AG20443 (cell line): ENCODE measurements around the gene GCC2.
"Not testable (repeated sequence)": the region's sequence is repeated elsewhere in the genome, so short reads cannot be mapped to it uniquely, and the experiment has no call there.

Source experiments
- DNase-seq: peaks from one replicate; pipeline ENCODE4 v3.0.0; 2012; ENCODE audit warnings: low spot score, mixed read lengths

The GCC2 gene

GRCh38 chr2:108524688-108525087 is 75.7 kb downstream of the GCC2 start:
- DNase-seq = not testable (repeated sequence)

GRCh38 chr2:108525258-108525657 is 76.3 kb downstream of the GCC2 start:
- not testable (repeated sequence) for DNase-seq

DNA sequence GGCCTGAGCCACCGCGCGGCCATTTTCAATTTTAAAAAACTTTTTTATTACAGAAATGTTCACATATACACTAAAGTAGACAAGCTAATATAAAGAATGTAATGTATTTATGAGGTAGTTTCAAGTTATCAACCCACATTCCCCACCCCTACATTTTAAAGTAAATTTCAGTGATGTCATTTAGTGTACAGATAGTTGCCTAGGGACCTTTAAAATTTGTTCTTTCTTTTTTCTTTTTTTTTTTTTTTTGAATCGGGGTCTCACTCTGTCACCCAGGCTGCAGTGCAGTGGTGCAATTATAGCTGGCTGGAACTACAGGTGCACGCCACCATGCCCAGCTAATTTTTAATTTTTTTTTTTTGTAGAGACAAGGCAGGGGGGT is 82.7 kb downstream of the GCC2 start:
- DNase-seq = no peak

GRCh38 chr2:108533832-108534583 is 85.0 kb downstream of the GCC2 start, which contains the start of gene LIMS1:
Gene LIMS1 (plus strand): TSS chr2:108534470. CDS start chr2:108534563, 93 bp downstream.
- peak; percentile 98 for DNase-seq

DNA sequence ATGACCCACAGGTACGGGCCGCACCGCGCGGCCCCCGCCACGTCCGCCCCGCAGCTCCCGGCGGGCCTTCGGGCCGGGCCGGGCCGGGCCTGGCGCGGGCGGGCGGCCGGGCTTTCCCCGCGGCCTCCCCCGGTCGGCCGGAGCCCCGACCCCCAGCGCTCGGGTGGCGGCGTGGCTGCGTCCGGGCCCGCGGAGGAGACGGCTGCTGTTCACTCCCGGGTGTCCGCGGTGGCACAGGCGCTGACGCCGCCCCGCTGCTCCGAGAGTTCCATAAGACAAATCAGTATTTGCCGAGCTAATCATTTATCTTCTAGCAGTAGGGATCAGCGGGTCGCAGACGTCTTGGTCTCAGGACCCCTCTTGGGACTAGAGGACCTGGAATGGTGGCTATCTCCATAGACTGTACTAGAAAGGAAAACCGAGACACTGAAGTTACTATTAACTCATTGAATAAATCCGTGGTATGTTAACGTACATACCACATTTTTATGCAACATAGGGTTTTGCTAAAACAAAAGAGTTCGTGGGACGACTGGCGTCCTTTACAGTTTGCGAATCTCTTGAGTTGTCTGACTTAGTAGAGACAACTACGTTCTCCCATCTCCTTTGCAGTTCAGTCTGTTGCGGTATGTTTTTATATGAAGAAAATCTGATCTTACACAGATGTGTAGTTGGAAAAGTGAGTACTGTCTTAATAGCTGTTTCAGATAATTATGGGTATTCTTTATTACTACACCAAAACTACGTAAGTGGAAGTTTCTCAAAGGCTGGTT is 85.8 kb downstream of the GCC2 start:
- peak; percentile 61 for DNase-seq

DNA sequence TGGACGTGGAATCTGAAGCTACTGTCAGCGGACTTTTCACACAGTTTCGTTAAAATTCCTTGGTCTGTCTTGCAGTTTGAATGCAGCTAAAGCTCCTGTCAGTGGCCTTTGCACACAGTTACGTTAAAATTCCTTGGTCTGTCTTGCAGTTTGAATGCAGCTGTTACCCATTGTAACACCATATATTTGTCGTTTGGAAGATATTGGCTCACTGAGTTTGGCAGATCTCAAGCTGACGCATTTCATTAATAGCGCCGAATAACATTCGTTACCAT is 86.3 kb downstream of the GCC2 start:
- no peak for DNase-seq

- DNase-seq = no peak
Observed at GRCh38 chr2:108536133-108536780, 87.3 kb downstream of the GCC2 start.

- DNase-seq = no peak
Observed at GRCh38 chr2:108536911-108537310, 87.9 kb downstream of the GCC2 start.

DNA sequence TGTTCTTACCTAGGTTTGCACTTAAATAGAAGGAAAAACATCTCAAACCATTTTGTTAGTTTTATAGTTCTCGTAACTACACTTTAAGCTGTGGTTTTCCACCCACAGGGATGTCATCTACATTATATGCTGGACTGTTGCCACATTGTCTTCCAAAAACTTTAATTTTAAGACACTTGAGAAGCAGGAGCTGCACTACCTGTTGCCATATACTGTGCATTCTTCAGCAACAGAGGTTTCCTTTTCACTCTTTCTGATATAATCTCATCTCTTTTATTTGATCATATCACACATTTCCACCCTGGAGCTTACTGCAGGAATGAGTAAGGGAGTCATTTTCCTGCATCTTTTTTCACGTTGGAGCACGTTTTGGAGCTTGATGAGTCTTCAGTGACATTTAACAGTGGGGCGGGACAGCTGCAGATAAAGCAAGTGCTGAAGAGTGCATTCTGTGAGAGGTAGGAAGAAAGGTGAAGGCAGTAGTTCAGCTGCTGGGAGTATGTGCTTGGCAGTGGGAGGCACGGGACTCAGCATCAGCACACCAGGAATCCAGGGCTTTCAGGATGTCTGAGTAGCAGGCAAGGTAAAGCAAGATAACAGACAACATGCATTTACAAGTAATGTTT is 89.1 kb downstream of the GCC2 start:
- DNase-seq = no peak

DNA sequence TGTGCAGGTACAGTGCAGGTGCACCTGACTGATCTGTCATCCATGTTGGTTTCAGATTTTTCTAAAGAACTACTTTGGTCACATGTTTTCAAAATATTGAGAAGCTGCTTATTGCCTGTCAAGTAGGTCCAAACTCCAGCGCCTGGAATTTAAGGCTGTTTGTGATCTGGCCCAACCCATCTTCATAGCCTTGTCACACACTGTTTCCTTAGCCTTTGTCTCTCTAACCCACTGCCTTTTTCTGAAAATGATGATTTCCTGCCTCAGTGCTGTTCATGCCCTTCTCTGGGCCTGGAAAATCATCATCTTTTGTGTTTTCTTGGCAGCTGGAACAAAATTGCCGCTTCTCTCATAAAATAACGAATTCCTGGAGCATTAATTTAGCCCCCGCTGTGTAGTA is 92.4 kb downstream of the GCC2 start:
- no peak for DNase-seq

DNA sequence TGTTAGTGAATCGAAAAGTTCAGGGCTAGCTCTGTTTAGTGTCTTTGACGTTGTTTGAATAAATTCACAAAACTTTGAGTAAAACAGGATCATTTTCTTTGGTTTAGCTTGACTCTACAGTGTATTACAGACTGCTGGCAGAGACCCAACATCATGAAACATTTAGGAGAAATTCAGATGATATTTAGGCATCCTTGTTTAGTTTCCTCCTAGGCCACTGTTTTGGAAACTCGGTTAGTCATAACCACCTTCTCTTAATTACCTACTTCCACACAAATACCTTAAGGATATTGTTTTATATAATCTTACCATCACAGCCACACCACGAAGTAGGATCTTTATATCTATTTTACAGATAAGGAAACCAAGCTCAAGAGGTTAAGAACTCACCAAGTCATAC is 93.1 kb downstream of the GCC2 start:
- DNase-seq = peak; percentile 42

GRCh38 chr2:108547606-108548005 is 98.6 kb downstream of the GCC2 start:
- no peak for DNase-seq

- DNase-seq = no peak
Observed at GRCh38 chr2:108548208-108549003, 99.4 kb downstream of the GCC2 start.

- no peak for DNase-seq
Observed at GRCh38 chr2:108552566-108552965, 103.6 kb downstream of the GCC2 start.

DNA sequence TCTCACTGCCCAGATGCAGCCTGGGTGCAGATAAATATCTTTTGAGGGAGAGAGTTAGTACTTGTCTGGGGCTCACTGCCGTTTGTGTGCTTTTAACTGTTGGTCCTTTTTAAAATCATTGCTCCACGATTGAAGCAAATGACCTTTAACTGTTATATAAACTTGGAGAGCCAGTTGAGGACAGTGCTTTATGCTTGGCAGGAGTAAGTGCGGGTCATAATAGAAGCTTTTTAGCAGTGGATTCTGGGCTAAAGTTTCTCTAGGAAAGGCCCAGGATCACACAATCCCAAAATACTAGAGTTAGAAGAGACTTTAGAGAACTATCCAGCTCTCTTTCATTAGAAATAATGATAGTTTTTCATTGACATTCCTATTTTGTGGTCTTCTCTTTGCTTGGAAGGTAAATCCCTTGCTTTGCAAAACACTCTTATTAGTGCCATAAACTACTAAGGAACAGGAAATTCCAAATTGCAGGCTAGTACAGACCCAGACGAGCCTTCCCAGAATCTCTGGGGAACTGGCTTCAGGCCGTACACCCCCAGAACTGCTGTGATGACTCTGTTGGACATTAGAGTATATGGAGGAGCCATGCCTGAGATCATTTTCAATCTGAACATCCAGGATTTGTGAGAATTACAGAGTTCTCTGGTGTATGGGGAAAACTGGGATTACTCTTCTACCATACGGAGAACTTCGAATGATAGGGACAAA is 104.4 kb downstream of the GCC2 start:
- no peak for DNase-seq

GRCh38 chr2:108554528-108554927 is 105.5 kb downstream of the GCC2 start:
- DNase-seq = no peak

DNA sequence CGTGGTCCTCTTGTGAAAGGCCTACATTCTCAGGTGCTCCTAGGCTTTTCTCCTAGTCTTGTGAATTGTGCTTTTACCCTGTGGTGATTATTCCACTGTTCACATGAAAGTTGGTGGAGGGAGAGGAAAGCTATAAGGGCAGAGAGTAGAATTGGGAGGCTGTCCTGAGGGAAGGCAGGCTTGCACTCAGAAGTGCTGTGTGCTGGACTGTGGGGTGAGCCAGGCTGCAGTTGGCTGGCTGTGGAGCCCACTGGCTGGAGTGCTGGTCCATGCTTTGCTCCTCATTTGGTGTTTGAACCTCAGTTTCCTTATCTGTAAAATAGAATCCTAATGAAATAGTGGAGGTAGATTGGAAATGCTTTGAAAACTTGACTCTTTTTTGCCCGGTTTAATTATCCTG is 106.6 kb downstream of the GCC2 start:
- no peak for DNase-seq

DNA sequence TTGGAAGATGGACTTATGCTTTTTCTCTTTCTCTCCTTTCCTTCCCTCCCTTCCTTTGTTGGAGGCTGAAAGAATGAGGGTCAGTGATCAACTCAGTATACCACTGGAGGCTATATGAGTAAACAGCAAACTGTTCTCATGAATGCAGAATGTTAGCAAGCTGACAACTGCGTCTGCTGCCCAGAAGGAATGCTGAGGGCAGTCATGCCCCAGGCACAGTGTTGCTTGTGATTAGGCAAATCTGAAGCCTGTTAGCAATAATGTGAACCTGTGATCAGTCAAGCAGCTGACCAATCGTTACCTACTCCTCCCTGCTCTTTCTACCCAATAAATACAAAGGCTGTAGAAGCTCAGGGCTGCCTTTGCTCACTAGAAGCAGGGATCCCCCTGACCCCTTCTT is 107.6 kb downstream of the GCC2 start:
- not testable (repeated sequence) for DNase-seq
